PC-3 (cell line): Measurements from ENCODE around the gene UQCRC2. TPM values are rescaled to one million over a fixed set of nuclear protein-coding genes. Genes with fewer than 3 reads are reported as not detected.

Experiments
- ATAC-seq: fragments of 200-7000 bp; cut with Tn5 transposase; 2 replicates; pipeline ENCODE4 v1.9.1; 2020; ENCODE audit warnings: mild to moderate bottlenecking, moderate library complexity
- BruUV-seq: library from RNA; stranded (reverse); fragments of 400-500 nt; replicated peaks from 2 replicates; lab custom pipeline; 2021; lab: Mats Ljungman, UMichigan
- CTCF ChIA-PET: fragments of 300-600 bp; sonication (Branson Sonifier 250); formaldehyde crosslinking; loops from one replicate; lab custom pipeline; 2022; ENCODE audit warnings: antibody characterized with exemption; lab: Charles Lee
- POLR2A ChIA-PET: fragments of 300-600 bp; sonication (Branson Sonifier 250); formaldehyde crosslinking; loops from one replicate; lab custom pipeline; 2022; ENCODE audit warnings: antibody characterized with exemption; ENCODE audit not compliant: unreplicated experiment; lab: Charles Lee
- DNase-seq: peaks from one replicate; pipeline ENCODE4 v3.0.0-alpha.2; 2015
- H2AFZ ChIP-seq: fragments of 300-600 bp; sonication (generic); 2 replicates; pipeline ENCODE4 v1.6.0; 2016; ENCODE audit warnings: antibody characterized with exemption, low read length
- H3F3A ChIP-seq: fragments of 300-600 bp; sonication (generic); one replicate; pipeline ENCODE4 v1.6.0; 2017; ENCODE audit warnings: antibody characterized with exemption, low read length, control low read depth, mild to moderate bottlenecking; ENCODE audit not compliant: unreplicated experiment
- H3K27ac ChIP-seq: fragments of 300-600 bp; sonication (generic); 2 replicates; pipeline ENCODE4 v1.5.1; 2016; ENCODE audit warnings: mild to moderate bottlenecking, low read length
- H3K27me3 ChIP-seq: fragments of 300-600 bp; sonication (generic); 2 replicates; pipeline ENCODE4 v1.6.1; 2016; ENCODE audit warnings: low read length, mixed read lengths
- H3K36me3 ChIP-seq: fragments of 300-600 bp; sonication (generic); 2 replicates; pipeline ENCODE4 v1.6.1; 2016; ENCODE audit warnings: low read depth, mixed run types, low read length, mixed read lengths
- H3K4me1 ChIP-seq: fragments of 300-600 bp; sonication (generic); 2 replicates; pipeline ENCODE4 v1.5.1; 2016; ENCODE audit warnings: low read length; ENCODE audit not compliant: insufficient read depth
- H3K4me2 ChIP-seq: fragments of 300-600 bp; sonication (generic); 2 replicates; pipeline ENCODE4 v1.6.0; 2016; ENCODE audit warnings: low read length
- H3K4me3 ChIP-seq: fragments of 300-600 bp; sonication (generic); 2 replicates; pipeline ENCODE4 v1.5.1; 2016; ENCODE audit warnings: mild to moderate bottlenecking, low read length, mixed read lengths
- H3K79me2 ChIP-seq: fragments of 300-600 bp; sonication (generic); 2 replicates; pipeline ENCODE4 v1.6.1; 2017; ENCODE audit warnings: low read length, mixed read lengths
- H3K9ac ChIP-seq: fragments of 300-600 bp; sonication (generic); 2 replicates; pipeline ENCODE4 v1.6.0; 2016; ENCODE audit warnings: mild to moderate bottlenecking, low read length
- H3K9me2 ChIP-seq: fragments of 300-600 bp; sonication (generic); replicated peaks from 2 replicates; pipeline ENCODE4 v1.6.1; 2016; ENCODE audit warnings: mixed run types, low read length, mixed read lengths
- H3K9me3 ChIP-seq: fragments of 300-600 bp; sonication (generic); 2 replicates; pipeline ENCODE4 v1.6.1; 2016; ENCODE audit warnings: low read length, mixed read lengths
- H4K20me1 ChIP-seq: fragments of 300-600 bp; sonication (generic); 2 replicates; pipeline ENCODE4 v1.6.1; 2016; ENCODE audit warnings: low read length, mixed read lengths
- EZH2 ChIP-seq: fragments of 300-600 bp; sonication (generic); IDR thresholded peaks from one replicate; pipeline ENCODE4 v1.6.1; 2017; ENCODE audit warnings: antibody characterized with exemption, mild to moderate bottlenecking, low read length; ENCODE audit not compliant: unreplicated experiment
- EZH2phosphoT487 ChIP-seq: fragments of 300-600 bp; sonication (generic); IDR thresholded peaks from 2 replicates; pipeline ENCODE4 v1.6.1; 2018; ENCODE audit warnings: mild to moderate bottlenecking, antibody characterized with exemption, low read length, borderline replicate concordance
- intact Hi-C: fragments of 100-400 bp; cut with micrococcal nuclease; formaldehyde crosslinking; loops from 2 replicates; pipeline ENCODE4 v1.9.0; 2023
- total RNA-seq: library from RNA; depleted of rRNA; stranded (reverse); fragments of >200 nt; gene quantifications from 2 replicates; pipeline ENCODE4 v1.2.3, GENCODE V29; 2014
- TF ChIP-seq, protein P1 (sequence below): fragments of 300-600 bp; sonication (generic); conservative IDR thresholded peaks from 2 replicates; pipeline ENCODE4 v1.5.1; 2017; ENCODE audit warnings: antibody characterized with exemption, low read depth, mild to moderate bottlenecking, low read length

The UQCRC2 gene
- total RNA-seq, 1 experiment from 2014 or later: 116 TPM

DNA sequence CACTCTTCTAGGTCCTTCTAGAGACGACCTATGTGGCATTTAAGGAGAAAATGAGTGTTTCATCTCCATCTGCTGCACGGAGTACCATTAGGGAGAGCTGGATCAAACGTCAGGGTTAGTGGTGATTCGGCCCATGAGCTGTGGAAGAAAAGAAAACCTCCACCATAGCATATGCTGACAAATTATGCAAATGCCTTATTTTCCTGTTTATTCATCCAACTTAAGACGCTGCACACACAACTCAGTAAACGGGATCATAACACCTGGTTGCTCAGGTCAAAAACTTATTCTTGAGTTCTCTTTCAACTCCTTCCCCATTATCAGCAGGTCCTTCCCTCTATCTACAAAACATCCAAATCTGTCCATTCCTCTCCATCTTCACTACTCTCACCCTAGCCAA is 53.5 kb downstream of the UQCRC2 start:
- Histone ChIP-seq H3K9me3 (no peaks in the 10 kb centered on the region), H3K36me3 (no peaks in the 10 kb centered on the region), H4K20me1 (peaks cover 10% of the 10 kb centered on the region; the same call in 1 of the 2 replicates), H3K4me1 (peaks cover 35% of the 10 kb centered on the region), H3K27me3 (no peaks in the 10 kb centered on the region), H3K4me3 (peak overlapping the region; percentile 80), H2AFZ (no peak overlapping the region), H3K27ac (no peak overlapping the region), H3K79me2 (peaks cover 55% of the 10 kb centered on the region), H3F3A (no peaks in the 10 kb centered on the region), H3K9me2 (no peaks in the 10 kb centered on the region), H3K4me2 (peak overlapping the region; percentile 84), H3K9ac (no peak overlapping the region)
- ATAC-seq: no peak
- BruUV-seq: no TSS peak
- DNase-seq: no peak
- ChIA-PET CTCF (no interaction called here), POLR2A (no interaction called here)
- intact Hi-C loops: no loop called here
- TF ChIP-seq EZH2 (no peak), EZH2phosphoT487 (no peak)
- TF ChIP-seq, protein P1, sequence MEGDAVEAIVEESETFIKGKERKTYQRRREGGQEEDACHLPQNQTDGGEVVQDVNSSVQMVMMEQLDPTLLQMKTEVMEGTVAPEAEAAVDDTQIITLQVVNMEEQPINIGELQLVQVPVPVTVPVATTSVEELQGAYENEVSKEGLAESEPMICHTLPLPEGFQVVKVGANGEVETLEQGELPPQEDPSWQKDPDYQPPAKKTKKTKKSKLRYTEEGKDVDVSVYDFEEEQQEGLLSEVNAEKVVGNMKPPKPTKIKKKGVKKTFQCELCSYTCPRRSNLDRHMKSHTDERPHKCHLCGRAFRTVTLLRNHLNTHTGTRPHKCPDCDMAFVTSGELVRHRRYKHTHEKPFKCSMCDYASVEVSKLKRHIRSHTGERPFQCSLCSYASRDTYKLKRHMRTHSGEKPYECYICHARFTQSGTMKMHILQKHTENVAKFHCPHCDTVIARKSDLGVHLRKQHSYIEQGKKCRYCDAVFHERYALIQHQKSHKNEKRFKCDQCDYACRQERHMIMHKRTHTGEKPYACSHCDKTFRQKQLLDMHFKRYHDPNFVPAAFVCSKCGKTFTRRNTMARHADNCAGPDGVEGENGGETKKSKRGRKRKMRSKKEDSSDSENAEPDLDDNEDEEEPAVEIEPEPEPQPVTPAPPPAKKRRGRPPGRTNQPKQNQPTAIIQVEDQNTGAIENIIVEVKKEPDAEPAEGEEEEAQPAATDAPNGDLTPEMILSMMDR: no peak

DNA sequence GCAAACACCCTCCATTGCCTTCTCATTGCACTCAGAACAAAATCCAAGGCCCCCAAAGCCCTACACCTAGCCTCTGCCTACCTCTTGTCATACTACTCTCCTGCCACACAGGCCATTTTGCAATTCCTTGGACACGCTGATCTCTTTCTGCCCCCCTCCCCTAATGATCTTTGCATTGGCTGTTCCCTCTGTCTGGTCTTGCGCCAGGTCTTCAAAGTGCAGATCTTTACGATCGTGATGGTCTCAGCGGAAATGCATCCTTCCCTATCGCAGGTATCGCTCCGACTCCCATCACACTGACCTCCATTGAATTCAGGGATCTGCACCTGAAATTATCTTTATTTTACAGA is 54.0 kb downstream of the UQCRC2 start:
- no peak for TF ChIP-seq EZH2phosphoT487
- TF ChIP-seq, protein P1: no peak
- no peak for TF ChIP-seq EZH2
- Histone ChIP-seq H3K4me2 (peak overlapping the region; percentile 84), H3K9me2 (no peaks in the 10 kb centered on the region), H2AFZ (peak overlapping the region; percentile 87), H3K9me3 (no peaks in the 10 kb centered on the region), H3K27me3 (no peaks in the 10 kb centered on the region), H3F3A (no peaks in the 10 kb centered on the region), H3K27ac (peak overlapping the region; percentile 78), H3K9ac (peak overlapping the region; percentile 95), H3K4me3 (peak overlapping the region; percentile 80), H3K4me1 (peaks cover 35% of the 10 kb centered on the region), H3K36me3 (no peaks in the 10 kb centered on the region; the same call in 1 of the 2 replicates), H3K79me2 (peaks cover 60% of the 10 kb centered on the region), H4K20me1 (peaks cover 13% of the 10 kb centered on the region; the same call in 1 of the 2 replicates)
- BruUV-seq: no TSS peak
- DNase-seq (no peak), ATAC-seq (no peak; the same call in 1 of the 2 replicates)
- intact Hi-C loops: no loop called here
- ChIA-PET POLR2A (no interaction called here), CTCF (interaction anchor here (0.9 kb wide), 1 partner anchor 92 kb away, joined by 3 read pairs; no protein-coding TSS in a partner anchor)

DNA sequence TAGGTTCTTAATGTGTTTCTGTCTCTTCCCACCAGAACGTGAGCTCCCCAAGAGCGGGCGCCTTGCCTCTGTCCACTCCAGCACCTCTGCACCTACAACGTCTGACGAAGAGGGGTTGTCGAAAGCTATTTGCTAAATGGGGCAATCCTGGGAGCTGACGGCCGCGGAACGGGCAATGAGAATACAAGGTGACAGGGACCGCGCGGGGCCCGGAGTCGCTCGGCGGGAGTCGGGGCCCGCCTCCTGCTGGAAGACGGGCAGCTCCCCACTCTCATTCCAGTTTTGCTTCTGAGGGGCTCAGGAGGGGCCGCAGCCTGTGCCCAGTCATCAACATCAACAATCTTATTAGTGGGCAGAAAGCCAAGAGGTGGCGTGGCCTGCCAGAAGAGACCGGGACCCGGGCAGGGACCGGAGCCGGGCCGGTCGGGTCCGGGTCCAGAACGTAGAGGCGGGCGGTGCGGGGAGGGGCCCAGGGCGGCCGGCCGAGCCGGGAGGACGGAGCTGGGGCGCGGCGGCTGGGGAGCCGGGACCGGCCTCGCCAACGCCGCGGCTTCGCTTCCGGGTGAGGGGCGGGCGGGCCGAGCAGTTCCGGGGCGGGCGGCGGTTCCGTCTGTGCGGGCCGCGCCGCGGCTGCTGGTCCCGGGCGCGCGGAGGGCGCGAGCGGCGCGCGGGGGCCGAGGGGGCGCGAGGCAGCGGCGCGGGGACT is 54.5 kb downstream of the UQCRC2 start, which contains the start of gene MOSMO:
TSS of gene MOSMO (plus strand) at position 603 of the 706 bp plus-strand sequence. CDS start 191 bp downstream, outside the sequence.
- H3F3A ChIP-seq: no peaks in the 10 kb centered on the region
- peak within 1 kb of the TSS; percentile 95 for H3K9ac ChIP-seq
- intact Hi-C loops: loop anchor here (2.0 kb wide), 1 partner anchor 19 kb away; no protein-coding TSS in a partner anchor
- ChIA-PET POLR2A (no interaction called here), CTCF (interaction anchor here (0.7 to 0.9 kb wide), 2 partner anchors 92 to 1130 kb away, joined by 3 read pairs; no protein-coding TSS in a partner anchor)
- peak within 1 kb of the TSS; percentile 95 for H3K4me3 ChIP-seq
- H2AFZ ChIP-seq: peak within 1 kb of the TSS; percentile 87
- H3K9me2 ChIP-seq: no peaks in the 10 kb centered on the region
- peaks cover 32% of the 10 kb centered on the region for H3K4me1 ChIP-seq
- no peaks in the 10 kb centered on the region for H3K9me3 ChIP-seq
- peak; percentile 62 for DNase-seq
- peak; percentile 86 for ATAC-seq
- H3K4me2 ChIP-seq: peak within 1 kb of the TSS; percentile 89
- peak within 1 kb of the TSS; percentile 78 for H3K27ac ChIP-seq
- H4K20me1 ChIP-seq: peaks cover 14% of the 10 kb centered on the region; the same call in 1 of the 2 replicates
- TSS peak; percentile 69 for BruUV-seq
- no peak for TF ChIP-seq EZH2
- no peak for TF ChIP-seq EZH2phosphoT487
- TF ChIP-seq, protein P1: no peak
- H3K27me3 ChIP-seq: no peaks in the 10 kb centered on the region
- H3K79me2 ChIP-seq: peaks cover 65% of the 10 kb centered on the region
- no peaks in the 10 kb centered on the region; the same call in 1 of the 2 replicates for H3K36me3 ChIP-seq
